Neural progenitor cell (in vitro differentiated cells): Measurements from ENCODE around the gene ROR2.

Source experiments
- EZH2 ChIP-seq: fragments of 200-600 bp; sonication (generic); IDR thresholded peaks from 2 replicates; pipeline ENCODE4 v1.6.1; 2017; ENCODE audit warnings: antibody characterized with exemption, mild to moderate bottlenecking, moderate library complexity
- EZH2phosphoT487 ChIP-seq: fragments of 200-600 bp; sonication (generic); IDR thresholded peaks from 2 replicates; pipeline ENCODE4 v1.6.1; 2017; ENCODE audit warnings: antibody characterized with exemption
- TF ChIP-seq, protein P1 (sequence below): fragments of 200-600 bp; sonication (generic); IDR thresholded peaks from 2 replicates; pipeline ENCODE4 v1.5.1; 2017; ENCODE audit warnings: antibody characterized with exemption, mild to moderate bottlenecking

DNA sequence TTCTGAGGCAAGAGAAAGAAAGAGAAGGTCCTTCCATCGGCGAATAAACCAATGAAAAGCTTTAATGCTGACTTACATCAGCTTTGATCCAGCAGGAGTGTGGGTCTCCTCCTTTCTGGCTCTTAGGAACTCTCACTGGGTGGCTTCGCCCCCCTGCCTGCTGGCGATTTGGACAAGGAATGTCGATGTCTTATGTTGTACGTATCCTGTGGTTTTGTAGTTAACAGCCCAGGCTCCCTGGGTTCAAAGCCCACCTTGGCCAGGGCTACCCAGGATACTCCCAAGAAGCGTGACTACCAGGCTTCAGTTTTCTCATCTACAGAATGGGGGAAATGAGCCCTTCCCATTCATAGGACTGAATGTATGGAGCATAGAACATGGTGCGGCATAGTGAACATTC is 124.2 kb downstream of the ROR2 start:
- TF ChIP-seq, protein P1, sequence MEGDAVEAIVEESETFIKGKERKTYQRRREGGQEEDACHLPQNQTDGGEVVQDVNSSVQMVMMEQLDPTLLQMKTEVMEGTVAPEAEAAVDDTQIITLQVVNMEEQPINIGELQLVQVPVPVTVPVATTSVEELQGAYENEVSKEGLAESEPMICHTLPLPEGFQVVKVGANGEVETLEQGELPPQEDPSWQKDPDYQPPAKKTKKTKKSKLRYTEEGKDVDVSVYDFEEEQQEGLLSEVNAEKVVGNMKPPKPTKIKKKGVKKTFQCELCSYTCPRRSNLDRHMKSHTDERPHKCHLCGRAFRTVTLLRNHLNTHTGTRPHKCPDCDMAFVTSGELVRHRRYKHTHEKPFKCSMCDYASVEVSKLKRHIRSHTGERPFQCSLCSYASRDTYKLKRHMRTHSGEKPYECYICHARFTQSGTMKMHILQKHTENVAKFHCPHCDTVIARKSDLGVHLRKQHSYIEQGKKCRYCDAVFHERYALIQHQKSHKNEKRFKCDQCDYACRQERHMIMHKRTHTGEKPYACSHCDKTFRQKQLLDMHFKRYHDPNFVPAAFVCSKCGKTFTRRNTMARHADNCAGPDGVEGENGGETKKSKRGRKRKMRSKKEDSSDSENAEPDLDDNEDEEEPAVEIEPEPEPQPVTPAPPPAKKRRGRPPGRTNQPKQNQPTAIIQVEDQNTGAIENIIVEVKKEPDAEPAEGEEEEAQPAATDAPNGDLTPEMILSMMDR = no peak
- TF ChIP-seq EZH2phosphoT487 (no peak), EZH2 (no peak)
